NCI-H748 (cell line): ENCODE measurements around the gene APOL3.
"Not testable (repeated sequence)": the region's sequence is repeated elsewhere in the genome, so short reads cannot be mapped to it uniquely, and the experiment has no call there.

Experiments used
- DNase-seq: peaks from one replicate; lab custom pipeline; 2025; ENCODE audit not compliant: unreplicated experiment; lab: John Stamatoyannopoulos, UW

APOL3 gene

GRCh38 chr22:36104435-36104834 is 56.1 kb downstream of the APOL3 start:
- DNase-seq, result no peak

- DNase-seq, result no peak
These were observed 56.7 kb downstream of the APOL3 start for GRCh38 chr22:36103891-36104290.

GRCh38 chr22:36102995-36103394 is 57.6 kb downstream of the APOL3 start:
- no peak for DNase-seq

- no peak for DNase-seq
These were observed 58.8 kb downstream of the APOL3 start for GRCh38 chr22:36101756-36102155.

- not testable (repeated sequence) for DNase-seq
These were observed 59.6 kb downstream of the APOL3 start for GRCh38 chr22:36100908-36101307.

- peak; percentile 27 for DNase-seq
These were observed 60.3 kb downstream of the APOL3 start for GRCh38 chr22:36100134-36100824.

- not testable (repeated sequence) for DNase-seq
These were observed 61.0 kb downstream of the APOL3 start for GRCh38 chr22:36099561-36099960.

- DNase-seq, result no peak
These were observed 62.7 kb downstream of the APOL3 start for GRCh38 chr22:36097880-36098279.

GRCh38 chr22:36090772-36091171 is 69.8 kb downstream of the APOL3 start:
- DNase-seq, result not testable (repeated sequence)
